Endothelial cell of umbilical vein (primary cell): Measurements from ENCODE around the gene PTH1R. TPM values are rescaled to one million over a fixed set of nuclear protein-coding genes. Genes with fewer than 3 reads are reported as not detected.

Source experiments
- BruUV-seq: library from RNA; stranded (reverse); fragments of 400-500 nt; replicated peaks from 2 replicates; lab custom pipeline; 2021; lab: Mats Ljungman, UMichigan
- CTCF ChIA-PET: fragments of 300-600, 350-600 bp; sonication (Branson Sonifier 250); formaldehyde crosslinking; loops from one replicate; lab custom pipeline; 2021; ENCODE audit warnings: antibody characterized with exemption, inconsistent platforms; lab: Charles Lee
- POLR2A ChIA-PET: fragments of 300-600, 350-600 bp; sonication (Branson Sonifier 250); formaldehyde crosslinking; loops from one replicate; lab custom pipeline; 2021; ENCODE audit warnings: antibody characterized with exemption, inconsistent platforms; lab: Charles Lee
- DNase-seq: peaks from one replicate; pipeline ENCODE4 v3.0.0-alpha.2; 2011; ENCODE audit warnings: low read depth, low spot score
- FAIRE-seq: peaks from 2 replicates; lab custom pipeline; 2011; peaks lifted over from hg19 to GRCh38; lab: Jason Lieb, UNC
- H2AFZ ChIP-seq: 2 replicates; pipeline ENCODE4 v1.6.0; 2012; ENCODE audit warnings: low read depth, low read length, control low read depth, inconsistent platforms
- H3K27ac ChIP-seq: 2 replicates; pipeline ENCODE4 v1.5.1; 2011; ENCODE audit warnings: low read depth, mild to moderate bottlenecking, control low read depth, low read length, moderate library complexity; ENCODE audit not compliant: insufficient read depth
- H3K27me3 ChIP-seq, 2 experiments: 2 replicates each; pipeline versions ENCODE4 v1.6.0 to v1.6.1; 2011; ENCODE audit warnings: low read length in 2 of 2, mixed read lengths in 1 of 2; ENCODE audit not compliant: control insufficient read depth in 2 of 2, insufficient read depth in 2 of 2
- H3K36me3 ChIP-seq, 2 experiments: 2 replicates in 1 of 2; 3 replicates in 1 of 2; pipeline ENCODE4 v1.5.1; 2011; ENCODE audit warnings: low read length in 2 of 2, mild to moderate bottlenecking in 1 of 2, moderate library complexity in 1 of 2; ENCODE audit not compliant: control insufficient read depth in 2 of 2, insufficient read depth in 2 of 2; ENCODE audit errors: extremely low read depth in 1 of 2
- H3K4me1 ChIP-seq: 3 replicates; pipeline ENCODE4 v1.5.1; 2011; ENCODE audit warnings: mild to moderate bottlenecking, low read length; ENCODE audit not compliant: control insufficient read depth, insufficient read depth; ENCODE audit errors: extremely low read depth
- H3K4me2 ChIP-seq: 2 replicates; pipeline ENCODE4 v1.6.1; 2011; ENCODE audit warnings: low read length, control low read depth, mixed read lengths; ENCODE audit not compliant: insufficient read depth
- H3K4me3 ChIP-seq, 3 experiments: fragments of 200-600 bp in 1 of 3; sonication (generic), shearing (Covaris generic) in 1 of 3; replicated peaks in 1 of 3; 2 replicates each; pipeline ENCODE4 v1.5.1; 2011 to 2016; ENCODE audit warnings: control low read depth in 3 of 3, low read length in 3 of 3, mild to moderate bottlenecking in 2 of 3, inconsistent platforms in 1 of 3, low read depth in 1 of 3, moderate library complexity in 1 of 3; ENCODE audit not compliant: insufficient read depth in 1 of 3
- H3K79me2 ChIP-seq: 2 replicates; pipeline ENCODE4 v1.6.0; 2012; ENCODE audit warnings: low read length, inconsistent platforms; ENCODE audit not compliant: control insufficient read depth, insufficient read depth
- H3K9ac ChIP-seq: replicated peaks from 2 replicates; pipeline ENCODE3; 2011; ENCODE audit warnings: low read length, control low read depth; ENCODE audit not compliant: insufficient read depth; ENCODE audit errors: extremely low read depth
- H3K9me1 ChIP-seq: replicated peaks from 3 replicates; pipeline ENCODE4 v1.6.0; 2011; ENCODE audit warnings: mild to moderate bottlenecking, low read length; ENCODE audit not compliant: control insufficient read depth, insufficient read depth; ENCODE audit errors: extremely low read depth
- H3K9me3 ChIP-seq: replicated peaks from 2 replicates; pipeline ENCODE4 v1.5.1; 2012; ENCODE audit warnings: low read length, inconsistent platforms; ENCODE audit not compliant: control insufficient read depth, insufficient read depth
- H4K20me1 ChIP-seq: replicated peaks from 2 replicates; pipeline ENCODE3; 2011; ENCODE audit warnings: mild to moderate bottlenecking, low read length; ENCODE audit not compliant: control insufficient read depth, insufficient read depth; ENCODE audit errors: extremely low read depth
- EZH2 ChIP-seq: IDR thresholded peaks from 2 replicates; pipeline ENCODE4 v1.6.1; 2012; ENCODE audit warnings: borderline replicate concordance, low read depth, mild to moderate bottlenecking, moderate library complexity, low read length, inconsistent platforms; ENCODE audit not compliant: severe bottlenecking
- FOS ChIP-seq: IDR thresholded peaks from 2 replicates; pipeline ENCODE4 v1.6.1; 2011; ENCODE audit warnings: mild to moderate bottlenecking, low read length, moderate library complexity, borderline replicate concordance; ENCODE audit not compliant: insufficient read depth
- GATA2 ChIP-seq: IDR thresholded peaks from 2 replicates; pipeline ENCODE4 v1.7.0; 2011; ENCODE audit warnings: low read depth, mild to moderate bottlenecking, moderate library complexity, mixed read lengths, low read length; ENCODE audit not compliant: insufficient read length, insufficient read depth
- JUN ChIP-seq: IDR thresholded peaks from 2 replicates; pipeline ENCODE4 v1.6.1; 2011; ENCODE audit warnings: borderline replicate concordance, low read depth; ENCODE audit not compliant: insufficient read length, insufficient read depth
- MYC ChIP-seq: IDR thresholded peaks from one replicate; pipeline ENCODE4 v1.6.1; 2011; ENCODE audit warnings: mild to moderate bottlenecking, low read depth, low read length
- POLR2A ChIP-seq: IDR thresholded peaks from 2 replicates; pipeline ENCODE4 v1.6.1; 2012; ENCODE audit warnings: low read depth, mild to moderate bottlenecking, control low read depth, low read length
- POLR2AphosphoS5 ChIP-seq: IDR thresholded peaks from 2 replicates; pipeline ENCODE4 v1.6.1; 2012; ENCODE audit warnings: low read depth, mild to moderate bottlenecking, control low read depth, low read length, moderate library complexity; ENCODE audit not compliant: insufficient read depth
- dilution Hi-C: fragments of 300-500 bp; cut with MboI; formaldehyde crosslinking; loops from one replicate; pipeline ENCODE4 v1.15.0; 2019; ENCODE audit warnings: low sequenced_read_pairs; ENCODE audit not compliant: extremely low pct_ligation_motif_present
- intact Hi-C: fragments of 100-400 bp; cut with micrococcal nuclease; formaldehyde crosslinking; loops from one replicate; pipeline ENCODE4 v1.10.0; 2022
- polyA plus RNA-seq, 4 experiments: library from polyadenylated mRNA; depleted of rRNA in 3 of 4; stranded (reverse) in 3 of 4; unstranded in 1 of 4; fragments of >200 nt; gene quantifications; 2 replicates each; pipeline versions ENCODE4 v1.2.1 to v1.2.3, GENCODE V29; 2011 to 2012; ENCODE audit warnings: missing spikeins in 1 of 4
- total RNA-seq: library from RNA; stranded (reverse); gene quantifications from 2 replicates; pipeline ENCODE4 v1.2.3, GENCODE V29; 2021
- TF ChIP-seq, protein P1 (sequence below): IDR thresholded peaks from 2 replicates; pipeline ENCODE4 v1.6.1; 2011; ENCODE audit not compliant: insufficient read depth, insufficient read length
- TF ChIP-seq, protein P2 (sequence below), 2 donors: IDR thresholded peaks; 1 replicate in 1 of 2; 2 replicates in 1 of 2; pipeline ENCODE4 v1.5.1; 2011; ENCODE audit warnings: low read length in 2 of 2, mild to moderate bottlenecking in 2 of 2, moderate library complexity in 2 of 2, control low read depth in 1 of 2, inconsistent platforms in 1 of 2, low read depth in 1 of 2; ENCODE audit not compliant: insufficient read depth in 1 of 2; ENCODE audit errors: extremely low read depth in 1 of 2

The PTH1R gene
- total and polyA plus RNA-seq, 2 donors (not counting 3 experiments of a cell fraction or from before 2014, with no cell fraction given): 0.08 to 0.46 TPM

DNA sequence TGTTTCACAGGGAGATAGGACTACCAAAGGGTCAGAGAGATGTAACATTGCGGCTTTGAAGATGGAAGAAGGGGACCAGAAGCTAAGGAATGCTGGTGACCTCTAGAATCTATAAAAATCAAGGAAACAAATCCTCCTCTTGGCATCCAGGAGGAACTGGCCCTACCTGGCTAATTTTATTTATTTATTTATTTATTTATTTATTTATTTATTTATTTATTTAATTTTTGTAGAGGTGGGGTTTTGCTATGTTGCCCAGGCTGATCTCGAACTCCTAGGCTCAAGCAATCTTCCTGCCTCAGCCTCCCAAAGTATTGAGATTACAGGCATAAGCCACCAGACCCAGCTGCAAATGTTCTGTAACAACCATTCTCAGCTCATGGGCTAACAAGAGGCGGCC lies 34.0 kb upstream of the PTH1R start:
- intact Hi-C loops (no loop called here), dilution Hi-C loops (no loop called here)
- POLR2A ChIA-PET: no interaction called here
- Histone ChIP-seq H2AFZ (no peak overlapping the region), H3K27ac (no peak overlapping the region), H3K9ac (no peak overlapping the region), H3K36me3 (no peaks in the 10 kb centered on the region), H4K20me1 (no peaks in the 10 kb centered on the region), H3K4me1 (peaks cover 14% of the 10 kb centered on the region), H3K4me3 (no peak overlapping the region), H3K27me3 (peaks cover 2 to 8% of the 10 kb centered on the region in 2 experiments), H3K79me2 (no peaks in the 10 kb centered on the region), H3K4me2 (no peak overlapping the region), H3K9me3 (no peaks in the 10 kb centered on the region), H3K9me1 (no peaks in the 10 kb centered on the region)
- FAIRE-seq: no peak
- CTCF ChIA-PET: no interaction called here
- no peak for TF ChIP-seq JUN
- TF ChIP-seq, protein P1, sequence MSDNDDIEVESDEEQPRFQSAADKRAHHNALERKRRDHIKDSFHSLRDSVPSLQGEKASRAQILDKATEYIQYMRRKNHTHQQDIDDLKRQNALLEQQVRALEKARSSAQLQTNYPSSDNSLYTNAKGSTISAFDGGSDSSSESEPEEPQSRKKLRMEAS: no peak
- no peak for TF ChIP-seq EZH2
- TF ChIP-seq MYC: no peak
- TF ChIP-seq, protein P2, sequence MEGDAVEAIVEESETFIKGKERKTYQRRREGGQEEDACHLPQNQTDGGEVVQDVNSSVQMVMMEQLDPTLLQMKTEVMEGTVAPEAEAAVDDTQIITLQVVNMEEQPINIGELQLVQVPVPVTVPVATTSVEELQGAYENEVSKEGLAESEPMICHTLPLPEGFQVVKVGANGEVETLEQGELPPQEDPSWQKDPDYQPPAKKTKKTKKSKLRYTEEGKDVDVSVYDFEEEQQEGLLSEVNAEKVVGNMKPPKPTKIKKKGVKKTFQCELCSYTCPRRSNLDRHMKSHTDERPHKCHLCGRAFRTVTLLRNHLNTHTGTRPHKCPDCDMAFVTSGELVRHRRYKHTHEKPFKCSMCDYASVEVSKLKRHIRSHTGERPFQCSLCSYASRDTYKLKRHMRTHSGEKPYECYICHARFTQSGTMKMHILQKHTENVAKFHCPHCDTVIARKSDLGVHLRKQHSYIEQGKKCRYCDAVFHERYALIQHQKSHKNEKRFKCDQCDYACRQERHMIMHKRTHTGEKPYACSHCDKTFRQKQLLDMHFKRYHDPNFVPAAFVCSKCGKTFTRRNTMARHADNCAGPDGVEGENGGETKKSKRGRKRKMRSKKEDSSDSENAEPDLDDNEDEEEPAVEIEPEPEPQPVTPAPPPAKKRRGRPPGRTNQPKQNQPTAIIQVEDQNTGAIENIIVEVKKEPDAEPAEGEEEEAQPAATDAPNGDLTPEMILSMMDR (IDR thresholded peaks at IDR 0.05; ENCODE audit: extremely low read depth in 1 of 2, insufficient read depth in 1 of 2, low read depth in 1 of 2, low read length in 2 of 2): no peak
- no peak for TF ChIP-seq GATA2
- TF ChIP-seq FOS: no peak
- TF ChIP-seq POLR2AphosphoS5: no peak
- TF ChIP-seq POLR2A: no peak
- no TSS peak for BruUV-seq
- DNase-seq: no peak
